ENCODE results near the gene GALNTL6. TPM values are rescaled to one million over a fixed set of nuclear protein-coding genes. Genes with fewer than 3 reads are reported as not detected.

The GALNTL6 gene
- total RNA-seq, 2 donors from 2014 or later: 0.71 TPM; not detected in 1

GRCh38 chr4:172141025-172141424 is 327.8 kb downstream of the GALNTL6 start:
- DNase-seq: no peak
- Mint-ChIP-seq H3K27me3 (ENCODE audit: insufficient read depth) (no peaks in the 10 kb centered on the region), H3K4me1 (peaks cover 14% of the 10 kb centered on the region), H3K27ac (no peak overlapping the region), H3K9me3 (no peaks in the 10 kb centered on the region), H3K36me3 (ENCODE audit: low read depth) (no peaks in the 10 kb centered on the region), H3K4me3 (no peak overlapping the region)
- H3K27me3 ChIP-seq (ENCODE audit: control insufficient read depth, insufficient read depth, low read length, poor library complexity, severe bottlenecking): no peaks in the 10 kb centered on the region
- no peak overlapping the region for H3K9ac ChIP-seq (ENCODE audit: extremely low read depth, low read length, poor library complexity, severe bottlenecking)
- WGBS, 2 experiments (ENCODE audit: insufficient coverage in 1 of 2, insufficient read length in 1 of 2): 93% methylated on average over 2 of the region's 2 CpGs; no CpG with 5 or more reads in 1 of the 2 experiments
- no peaks in the 10 kb centered on the region for H3K9me3 ChIP-seq (ENCODE audit: control insufficient read depth, low read length)
- H3K36me3 ChIP-seq (ENCODE audit: control insufficient read depth, insufficient read depth, low read length): no peaks in the 10 kb centered on the region
- peaks cover 8% of the 10 kb centered on the region for H3K4me1 ChIP-seq (ENCODE audit: control insufficient read depth, insufficient read depth, low read length)
- no peak overlapping the region for H3K27ac ChIP-seq (ENCODE audit: low read depth, low read length)
- TF ChIP-seq, protein P1, sequence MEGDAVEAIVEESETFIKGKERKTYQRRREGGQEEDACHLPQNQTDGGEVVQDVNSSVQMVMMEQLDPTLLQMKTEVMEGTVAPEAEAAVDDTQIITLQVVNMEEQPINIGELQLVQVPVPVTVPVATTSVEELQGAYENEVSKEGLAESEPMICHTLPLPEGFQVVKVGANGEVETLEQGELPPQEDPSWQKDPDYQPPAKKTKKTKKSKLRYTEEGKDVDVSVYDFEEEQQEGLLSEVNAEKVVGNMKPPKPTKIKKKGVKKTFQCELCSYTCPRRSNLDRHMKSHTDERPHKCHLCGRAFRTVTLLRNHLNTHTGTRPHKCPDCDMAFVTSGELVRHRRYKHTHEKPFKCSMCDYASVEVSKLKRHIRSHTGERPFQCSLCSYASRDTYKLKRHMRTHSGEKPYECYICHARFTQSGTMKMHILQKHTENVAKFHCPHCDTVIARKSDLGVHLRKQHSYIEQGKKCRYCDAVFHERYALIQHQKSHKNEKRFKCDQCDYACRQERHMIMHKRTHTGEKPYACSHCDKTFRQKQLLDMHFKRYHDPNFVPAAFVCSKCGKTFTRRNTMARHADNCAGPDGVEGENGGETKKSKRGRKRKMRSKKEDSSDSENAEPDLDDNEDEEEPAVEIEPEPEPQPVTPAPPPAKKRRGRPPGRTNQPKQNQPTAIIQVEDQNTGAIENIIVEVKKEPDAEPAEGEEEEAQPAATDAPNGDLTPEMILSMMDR (conservative IDR thresholded peaks at IDR 0.05): no peak
- H3K4me3 ChIP-seq (ENCODE audit: low read length): no peak overlapping the region

GRCh38 chr4:172142281-172142741 is 329.1 kb downstream of the GALNTL6 start:
- TF ChIP-seq, protein P1 (conservative IDR thresholded peaks at IDR 0.05): no peak
- Mint-ChIP-seq H3K27me3 (ENCODE audit: insufficient read depth) (no peaks in the 10 kb centered on the region), H3K4me3 (no peak overlapping the region), H3K27ac (no peak overlapping the region), H3K9me3 (no peaks in the 10 kb centered on the region), H3K36me3 (ENCODE audit: low read depth) (no peaks in the 10 kb centered on the region), H3K4me1 (peaks cover 14% of the 10 kb centered on the region)
- H3K36me3 ChIP-seq (ENCODE audit: control insufficient read depth, insufficient read depth, low read length): no peaks in the 10 kb centered on the region
- H3K27ac ChIP-seq (ENCODE audit: low read depth, low read length): no peak overlapping the region
- no peak overlapping the region for H3K4me3 ChIP-seq (ENCODE audit: low read length)
- WGBS, 2 experiments (ENCODE audit: insufficient coverage in 1 of 2, insufficient read length in 1 of 2): 85 to 95% methylated on average over 1 to 2 of the region's 2 CpGs
- H3K9ac ChIP-seq (ENCODE audit: extremely low read depth, low read length, poor library complexity, severe bottlenecking): no peak overlapping the region
- peaks cover 8% of the 10 kb centered on the region for H3K4me1 ChIP-seq (ENCODE audit: control insufficient read depth, insufficient read depth, low read length)
- no peak for DNase-seq
- H3K9me3 ChIP-seq (ENCODE audit: control insufficient read depth, low read length): no peaks in the 10 kb centered on the region
- H3K27me3 ChIP-seq (ENCODE audit: control insufficient read depth, insufficient read depth, low read length, poor library complexity, severe bottlenecking): no peaks in the 10 kb centered on the region

DNA sequence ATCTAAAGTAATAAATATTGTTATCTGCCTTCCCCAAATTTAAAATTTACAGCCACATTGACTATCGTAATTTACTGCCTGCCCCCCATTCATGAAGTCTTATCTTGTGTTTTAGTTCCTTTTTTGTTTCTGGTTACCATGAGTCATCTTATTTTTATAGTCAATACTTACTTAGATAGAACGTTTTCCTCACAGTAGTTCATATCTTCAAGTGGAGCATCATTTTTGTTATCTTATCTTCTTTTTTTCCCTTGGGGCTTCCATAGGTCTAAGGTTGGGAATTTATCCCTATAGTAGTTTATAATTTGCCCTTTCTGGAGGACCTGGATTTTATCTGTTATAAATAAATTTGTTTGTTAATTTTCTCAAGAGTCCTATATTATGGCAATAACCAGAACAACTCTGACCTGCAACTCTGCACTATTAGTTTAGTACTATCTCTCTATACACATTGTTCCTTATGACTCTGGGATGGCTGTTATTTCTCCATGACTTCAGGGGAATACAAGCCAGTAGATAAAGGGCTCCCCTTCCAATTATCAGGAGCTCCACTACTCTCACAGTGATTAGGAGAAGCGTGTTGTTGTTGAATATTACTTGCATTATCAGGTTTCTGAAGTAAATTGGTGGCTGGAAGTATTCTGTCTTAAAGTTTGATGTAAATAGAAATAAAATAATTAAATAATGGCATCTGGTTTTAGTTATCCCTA is 330.6 kb downstream of the GALNTL6 start:
- TF ChIP-seq, protein P1 (conservative IDR thresholded peaks at IDR 0.05): no peak
- H3K9me3 Mint-ChIP-seq: no peaks in the 10 kb centered on the region
- Histone ChIP-seq H3K9me3 (ENCODE audit: control insufficient read depth, low read length) (no peaks in the 10 kb centered on the region), H3K9ac (ENCODE audit: extremely low read depth, low read length, poor library complexity, severe bottlenecking) (no peak overlapping the region), H3K4me1 (ENCODE audit: control insufficient read depth, insufficient read depth, low read length) (peaks cover 8% of the 10 kb centered on the region), H3K27me3 (ENCODE audit: control insufficient read depth, insufficient read depth, low read length, poor library complexity, severe bottlenecking) (no peaks in the 10 kb centered on the region), H3K4me3 (ENCODE audit: low read length) (no peak overlapping the region), H3K36me3 (ENCODE audit: control insufficient read depth, insufficient read depth, low read length) (no peaks in the 10 kb centered on the region), H3K27ac (ENCODE audit: low read depth, low read length) (no peak overlapping the region)
- H3K4me3 Mint-ChIP-seq: no peak overlapping the region
- H3K27ac Mint-ChIP-seq: no peak overlapping the region
- no peak for DNase-seq
- peaks cover 14% of the 10 kb centered on the region for H3K4me1 Mint-ChIP-seq
- no peaks in the 10 kb centered on the region for H3K36me3 Mint-ChIP-seq (ENCODE audit: low read depth)
- WGBS, 2 experiments (ENCODE audit: insufficient coverage in 1 of 2, insufficient read length in 1 of 2): 91% methylated on average over 3 of the region's 3 CpGs; no CpG with 5 or more reads in 1 of the 2 experiments
- no peaks in the 10 kb centered on the region for H3K27me3 Mint-ChIP-seq (ENCODE audit: insufficient read depth)

Data from endodermal cell (in vitro differentiated cells).